OCI-LY3 (cell line): ENCODE data around the gene BRD1.

Source experiments
- H2AFZ ChIP-seq: fragments of 200-600, 300-600 bp; shearing (Covaris generic); 2 replicates; pipeline ENCODE4 v1.6.0; 2014; ENCODE audit warnings: antibody characterized with exemption, low read depth, low read length
- H3K27ac ChIP-seq: fragments of 200-600, 300-600 bp; sonication (generic); 2 replicates; pipeline ENCODE4 v1.5.1; 2014; ENCODE audit warnings: mild to moderate bottlenecking, low read length, moderate library complexity, mixed read lengths
- H3K27me3 ChIP-seq: fragments of 200-600, 300-600 bp; sonication (generic); 2 replicates; pipeline ENCODE4 v1.6.1; 2014; ENCODE audit warnings: low read depth, low read length, mixed read lengths
- H3K36me3 ChIP-seq: fragments of 200-600, 300-600 bp; sonication (generic); replicated peaks from 2 replicates; pipeline ENCODE3; 2014; ENCODE audit warnings: low read depth, low read length, mixed read lengths
- H3K4me1 ChIP-seq: fragments of 300-600, 200-600 bp; sonication (generic); 2 replicates; pipeline ENCODE4 v1.6.1; 2014; ENCODE audit warnings: low read length, mixed read lengths
- H3K4me2 ChIP-seq: fragments of 200-600, 300-600 bp; sonication (generic); 2 replicates; pipeline ENCODE4 v1.6.1; 2014; ENCODE audit warnings: low read length, mixed read lengths
- H3K4me3 ChIP-seq: fragments of 300-600, 200-600 bp; sonication (generic); 2 replicates; pipeline ENCODE4 v1.5.1; 2014; ENCODE audit warnings: antibody characterized with exemption, mild to moderate bottlenecking, low read length, moderate library complexity
- H3K79me2 ChIP-seq: fragments of 300-600, 200-600 bp; shearing (Covaris generic); 2 replicates; pipeline ENCODE4 v1.6.1; 2014; ENCODE audit warnings: mild to moderate bottlenecking, low read length, mixed read lengths
- H3K9ac ChIP-seq: fragments of 300-600, 200-600 bp; shearing (Covaris generic); 2 replicates; pipeline ENCODE4 v1.6.0; 2014; ENCODE audit warnings: mild to moderate bottlenecking, low read length, moderate library complexity
- H3K9me3 ChIP-seq: fragments of 200-600, 300-600 bp; shearing (Covaris generic); 2 replicates; pipeline ENCODE4 v1.6.1; 2014; ENCODE audit warnings: low read length, mixed read lengths; ENCODE audit not compliant: insufficient read depth
- H4K20me1 ChIP-seq: fragments of 200-600, 300-600 bp; sonication (generic); 2 replicates; pipeline ENCODE4 v1.6.1; 2016; ENCODE audit warnings: low read length, mixed read lengths; ENCODE audit not compliant: insufficient read depth
- EZH2phosphoT487 ChIP-seq: fragments of 200-600 bp; shearing (Covaris generic); IDR thresholded peaks from 2 replicates; pipeline ENCODE4 v1.6.1; 2018; ENCODE audit warnings: antibody characterized with exemption, mixed run types, low read depth
- TF ChIP-seq, protein P1 (sequence below): fragments of 200-600, 300-600 bp; sonication (generic); IDR thresholded peaks from 2 replicates; pipeline ENCODE4 v1.5.1; 2014; ENCODE audit warnings: antibody characterized with exemption, low read length, low read depth

Gene BRD1

GRCh38 chr22:49779853-49780697 lies 47.6 kb downstream of the BRD1 start:
- no peaks in the 10 kb centered on the region for H3K36me3 ChIP-seq
- H3K79me2 ChIP-seq = peaks cover 40% of the 10 kb centered on the region
- no peaks in the 10 kb centered on the region for H3K27me3 ChIP-seq
- H3K9ac ChIP-seq = no peak overlapping the region
- H3K4me2 ChIP-seq = no peak overlapping the region
- H2AFZ ChIP-seq = no peak overlapping the region
- no peaks in the 10 kb centered on the region for H3K9me3 ChIP-seq
- no peak overlapping the region for H3K4me3 ChIP-seq
- TF ChIP-seq, protein P1, sequence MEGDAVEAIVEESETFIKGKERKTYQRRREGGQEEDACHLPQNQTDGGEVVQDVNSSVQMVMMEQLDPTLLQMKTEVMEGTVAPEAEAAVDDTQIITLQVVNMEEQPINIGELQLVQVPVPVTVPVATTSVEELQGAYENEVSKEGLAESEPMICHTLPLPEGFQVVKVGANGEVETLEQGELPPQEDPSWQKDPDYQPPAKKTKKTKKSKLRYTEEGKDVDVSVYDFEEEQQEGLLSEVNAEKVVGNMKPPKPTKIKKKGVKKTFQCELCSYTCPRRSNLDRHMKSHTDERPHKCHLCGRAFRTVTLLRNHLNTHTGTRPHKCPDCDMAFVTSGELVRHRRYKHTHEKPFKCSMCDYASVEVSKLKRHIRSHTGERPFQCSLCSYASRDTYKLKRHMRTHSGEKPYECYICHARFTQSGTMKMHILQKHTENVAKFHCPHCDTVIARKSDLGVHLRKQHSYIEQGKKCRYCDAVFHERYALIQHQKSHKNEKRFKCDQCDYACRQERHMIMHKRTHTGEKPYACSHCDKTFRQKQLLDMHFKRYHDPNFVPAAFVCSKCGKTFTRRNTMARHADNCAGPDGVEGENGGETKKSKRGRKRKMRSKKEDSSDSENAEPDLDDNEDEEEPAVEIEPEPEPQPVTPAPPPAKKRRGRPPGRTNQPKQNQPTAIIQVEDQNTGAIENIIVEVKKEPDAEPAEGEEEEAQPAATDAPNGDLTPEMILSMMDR = no peak
- no peak for TF ChIP-seq EZH2phosphoT487
- no peaks in the 10 kb centered on the region for H4K20me1 ChIP-seq
- H3K27ac ChIP-seq = no peak overlapping the region
- no peaks in the 10 kb centered on the region for H3K4me1 ChIP-seq

DNA sequence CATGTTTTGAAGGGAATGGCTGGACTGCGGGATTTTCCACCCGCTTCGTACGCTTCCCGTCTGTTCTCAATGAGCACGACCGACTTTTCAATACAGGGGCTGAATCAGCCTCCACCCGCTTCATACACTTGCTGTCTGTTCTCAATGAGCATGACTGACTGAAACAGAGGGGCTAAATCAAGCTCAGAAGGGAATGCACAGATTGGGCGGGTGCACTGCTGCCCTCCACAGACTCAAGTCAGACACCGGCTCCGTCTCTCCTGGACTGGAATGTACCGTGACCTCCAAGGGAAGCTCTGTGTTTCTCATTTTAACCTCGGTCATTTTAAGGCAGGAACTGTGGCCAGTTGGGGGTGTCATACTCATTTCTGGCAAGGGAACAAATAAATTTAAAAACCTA lies 48.5 kb downstream of the BRD1 start:
- no peak for TF ChIP-seq EZH2phosphoT487
- TF ChIP-seq, protein P1 = no peak

DNA sequence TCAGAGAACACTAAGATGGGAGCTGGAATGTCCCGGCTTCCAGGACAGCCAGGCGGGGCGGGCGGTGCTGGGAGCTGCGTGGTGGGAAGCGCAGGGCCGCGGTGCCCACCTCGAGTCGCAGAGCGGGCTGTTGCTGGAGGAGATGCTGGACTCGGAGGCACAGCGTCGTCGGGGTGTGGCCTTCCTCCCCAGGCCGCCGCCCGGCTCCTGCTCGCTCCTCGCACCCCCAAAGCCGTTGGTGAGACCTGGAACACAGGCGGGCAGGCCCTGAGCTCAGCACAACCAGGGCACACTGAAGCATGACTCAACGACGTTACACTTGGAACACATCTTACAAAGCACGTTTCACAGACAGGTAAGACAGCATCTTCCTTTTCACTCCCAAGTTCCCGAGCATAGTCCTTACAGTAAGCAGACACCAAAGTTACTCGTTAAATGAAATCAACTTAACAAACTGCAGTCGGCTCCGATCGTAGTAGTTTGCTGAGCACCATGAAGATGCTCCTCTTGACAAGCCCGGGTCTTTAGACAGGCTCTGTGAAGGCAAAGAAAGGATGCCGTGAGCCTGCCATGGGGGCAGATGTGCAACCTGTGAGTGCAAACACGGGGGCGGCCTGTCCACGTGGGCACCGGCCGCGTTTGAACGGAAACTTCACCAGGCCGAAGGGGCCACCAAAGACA lies 50.0 kb downstream of the BRD1 start:
- Histone ChIP-seq H4K20me1 (no peaks in the 10 kb centered on the region), H3K9me3 (no peaks in the 10 kb centered on the region), H3K4me3 (no peak overlapping the region), H3K4me1 (no peaks in the 10 kb centered on the region), H3K36me3 (no peaks in the 10 kb centered on the region), H3K4me2 (no peak overlapping the region), H3K27ac (no peak overlapping the region), H3K27me3 (no peaks in the 10 kb centered on the region), H2AFZ (no peak overlapping the region), H3K79me2 (peaks cover 21% of the 10 kb centered on the region; the same call in 1 of the 2 replicates), H3K9ac (no peak overlapping the region)
- TF ChIP-seq, protein P1 = no peak
- TF ChIP-seq EZH2phosphoT487 = no peak

More for the DNA sequence above, 48.5 kb downstream of the BRD1 start:
- H3K27ac ChIP-seq = no peak overlapping the region
- peaks cover 31% of the 10 kb centered on the region; the same call in 1 of the 2 replicates for H3K79me2 ChIP-seq
- H2AFZ ChIP-seq = no peak overlapping the region
- no peak overlapping the region for H3K4me3 ChIP-seq
- no peaks in the 10 kb centered on the region for H3K36me3 ChIP-seq
- H3K27me3 ChIP-seq = no peaks in the 10 kb centered on the region
- no peak overlapping the region for H3K4me2 ChIP-seq
- no peaks in the 10 kb centered on the region for H3K9me3 ChIP-seq
- no peaks in the 10 kb centered on the region for H3K4me1 ChIP-seq
- no peaks in the 10 kb centered on the region for H4K20me1 ChIP-seq
- H3K9ac ChIP-seq = no peak overlapping the region

GRCh38 chr22:49776891-49777290 lies 50.8 kb downstream of the BRD1 start:
- no peaks in the 10 kb centered on the region for H3K9me3 ChIP-seq
- H2AFZ ChIP-seq = no peak overlapping the region
- H3K4me3 ChIP-seq = no peak overlapping the region
- H4K20me1 ChIP-seq = no peaks in the 10 kb centered on the region
- no peaks in the 10 kb centered on the region for H3K36me3 ChIP-seq
- peaks cover 21% of the 10 kb centered on the region; the same call in 1 of the 2 replicates for H3K79me2 ChIP-seq
- H3K4me1 ChIP-seq = no peaks in the 10 kb centered on the region
- H3K27me3 ChIP-seq = no peaks in the 10 kb centered on the region
- H3K9ac ChIP-seq = no peak overlapping the region
- no peak overlapping the region for H3K4me2 ChIP-seq
- TF ChIP-seq EZH2phosphoT487 = no peak
- TF ChIP-seq, protein P1 = no peak
- H3K27ac ChIP-seq = no peak overlapping the region
